OCI-LY1 (cell line): Measurements from ENCODE around the gene ACOT8.

Experiments
- H2AFZ ChIP-seq: fragments of 200-600 bp; sonication (generic), shearing (Covaris generic); 2 replicates; pipeline ENCODE4 v1.6.0; 2014; ENCODE audit warnings: antibody characterized with exemption, mild to moderate bottlenecking, low read length
- H3F3A ChIP-seq: fragments of 200-600 bp; sonication (generic), shearing (Covaris generic); 2 replicates; pipeline ENCODE4 v1.6.0; 2014; ENCODE audit warnings: mild to moderate bottlenecking, antibody characterized with exemption, low read length, moderate library complexity; ENCODE audit not compliant: insufficient read depth
- H3K27ac ChIP-seq: fragments of 200-600 bp; sonication (generic); 2 replicates; pipeline ENCODE4 v1.5.1; 2014; ENCODE audit warnings: low read length, mixed run types, mild to moderate bottlenecking, low read depth; ENCODE audit not compliant: poor library complexity, severe bottlenecking
- H3K27me3 ChIP-seq: fragments of 200-600 bp; sonication (generic); 2 replicates; pipeline ENCODE4 v1.6.0; 2014; ENCODE audit warnings: antibody characterized with exemption, mild to moderate bottlenecking, low read length, moderate library complexity; ENCODE audit not compliant: insufficient read depth
- H3K36me3 ChIP-seq: fragments of 200-600 bp; sonication (generic); 2 replicates; pipeline ENCODE4 v1.6.1; 2014; ENCODE audit warnings: mild to moderate bottlenecking, antibody characterized with exemption, low read length, moderate library complexity, mixed read lengths; ENCODE audit not compliant: insufficient read depth
- H3K4me1 ChIP-seq: fragments of 200-600 bp; sonication (generic); 2 replicates; pipeline ENCODE4 v1.5.1; 2014; ENCODE audit warnings: mild to moderate bottlenecking, low read length, moderate library complexity; ENCODE audit not compliant: insufficient read depth, severe bottlenecking
- H3K4me2 ChIP-seq: fragments of 200-600 bp; sonication (generic), shearing (Covaris generic); 2 replicates; pipeline ENCODE4 v1.6.1; 2014; ENCODE audit warnings: low read length
- H3K4me3 ChIP-seq: fragments of 200-600 bp; sonication (generic); 2 replicates; pipeline ENCODE4 v1.5.1; 2014; ENCODE audit warnings: low read length, low read depth, mild to moderate bottlenecking, mixed read lengths; ENCODE audit not compliant: poor library complexity, severe bottlenecking
- H3K79me2 ChIP-seq: fragments of 200-600 bp; shearing (Covaris generic); 2 replicates; pipeline ENCODE4 v1.6.1; 2016; ENCODE audit warnings: mixed run types, low read length, mixed read lengths; ENCODE audit not compliant: insufficient read depth
- H3K9ac ChIP-seq: fragments of 200-600 bp; sonication (generic), shearing (Covaris generic); 2 replicates; pipeline ENCODE4 v1.6.1; 2014; ENCODE audit warnings: mild to moderate bottlenecking, low read length, mixed read lengths
- H3K9me2 ChIP-seq: fragments of 200-600 bp; sonication (generic), shearing (Covaris generic); 2 replicates; pipeline ENCODE4 v1.6.1; 2014; ENCODE audit warnings: low read depth, mild to moderate bottlenecking, low read length, mixed read lengths
- H3K9me3 ChIP-seq: fragments of 200-600 bp; shearing (Covaris generic); 2 replicates; pipeline ENCODE4 v1.6.1; 2014; ENCODE audit warnings: low read length, mixed read lengths
- H4K20me1 ChIP-seq: fragments of 200-600 bp; sonication (generic), shearing (Covaris generic); 2 replicates; pipeline ENCODE4 v1.6.0; 2016; ENCODE audit warnings: mild to moderate bottlenecking, low read length; ENCODE audit not compliant: insufficient read depth
- CTCF ChIP-seq: fragments of 200-600 bp; sonication (generic), shearing (Covaris generic); IDR thresholded peaks from 2 replicates; pipeline ENCODE4 v1.5.1; 2017; ENCODE audit warnings: mild to moderate bottlenecking, antibody characterized with exemption, low read length, moderate library complexity, mixed read lengths
- EZH2 ChIP-seq: fragments of 200-600 bp; sonication (generic), shearing (Covaris generic); IDR thresholded peaks from 2 replicates; pipeline ENCODE4 v1.8.0; 2017; ENCODE audit warnings: borderline replicate concordance, mixed run types, mild to moderate bottlenecking, antibody characterized with exemption, low read length, moderate library complexity, mixed read lengths

Gene ACOT8

GRCh38 chr20:45892049-45892825 lies 35.0 kb upstream of the ACOT8 start:
- no peak overlapping the region for H3K27ac ChIP-seq
- no peaks in the 10 kb centered on the region; the same call in 1 of the 2 replicates for H3F3A ChIP-seq
- H3K4me1 ChIP-seq: peaks cover 30% of the 10 kb centered on the region
- peaks cover 19% of the 10 kb centered on the region; the same call in 1 of the 2 replicates for H3K36me3 ChIP-seq
- H3K4me3 ChIP-seq: peak overlapping the region; percentile 75
- H3K9ac ChIP-seq: peak overlapping the region; percentile 70
- peak overlapping the region; percentile 93 for H3K4me2 ChIP-seq
- H3K9me2 ChIP-seq: no peaks in the 10 kb centered on the region
- no peaks in the 10 kb centered on the region for H4K20me1 ChIP-seq
- H3K27me3 ChIP-seq: no peaks in the 10 kb centered on the region
- no peaks in the 10 kb centered on the region for H3K79me2 ChIP-seq
- H2AFZ ChIP-seq: no peak overlapping the region
- TF ChIP-seq CTCF (no peak), EZH2 (no peak)
- H3K9me3 ChIP-seq: no peaks in the 10 kb centered on the region

- Histone ChIP-seq H3K27me3 (no peaks in the 10 kb centered on the region), H3K27ac (peak within 1 kb of the TSS; percentile 24), H3K4me3 (peak within 1 kb of the TSS; percentile 75), H3K79me2 (no peaks in the 10 kb centered on the region), H3K36me3 (peaks cover 21% of the 10 kb centered on the region; the same call in 1 of the 2 replicates), H3K9ac (peak within 1 kb of the TSS; percentile 70), H4K20me1 (no peaks in the 10 kb centered on the region), H3K4me2 (peak within 1 kb of the TSS; percentile 93), H2AFZ (no peak within 1 kb of the TSS), H3K9me3 (no peaks in the 10 kb centered on the region), H3K9me2 (no peaks in the 10 kb centered on the region), H3K4me1 (peaks cover 30% of the 10 kb centered on the region), H3F3A (no peaks in the 10 kb centered on the region; the same call in 1 of the 2 replicates)
- TF ChIP-seq CTCF (no peak), EZH2 (no peak)
Observed at GRCh38 chr20:45890985-45891983, 34.1 kb upstream of the ACOT8 start, which contains the start of the genes CTSA and NEURL2. TSS of gene CTSA (plus strand) at chr20:45891335. CDS start at chr20:45891569, 234 bp downstream. TSS of gene NEURL2 (minus strand) at chr20:45891208. CDS start at chr20:45890991, 217 bp downstream.
